ENCODE results near the gene DESI1. TPM values are rescaled to one million over a fixed set of nuclear protein-coding genes. Genes with fewer than 3 reads are reported as not detected.

DESI1 gene
- polyA plus RNA-seq, 1 of the 3 experiments (the other 2 are of a cell fraction), result 8.2 TPM

- CTCF ChIA-PET, result interaction anchor here (0.6 to 3.0 kb wide), 19 partner anchors 9 to 232 kb away, joined by 3 to 35 read pairs (median 5); partner anchors contain the start of genes CSDC2 and POLR3H
- H4K20me1 ChIP-seq (ENCODE audit: insufficient read depth), result no peaks in the 10 kb centered on the region
- H3K36me3 ChIP-seq (replicated peaks in 1 of 2; ENCODE audit: control insufficient read depth in 1 of 2, insufficient read depth in 2 of 2, low read length in 1 of 2), result peaks cover 0 to 11% of the 10 kb centered on the region in 2 experiments
- TF ChIP-seq FOSL2 (IDR thresholded peaks at IDR 0.05; ENCODE audit: borderline replicate concordance, low read depth) (peak; percentile 26; the same call in 1 of the 2 replicates), NFIC (IDR thresholded peaks at IDR 0.05; ENCODE audit: borderline replicate concordance) (no peak)
- H3K27me3 ChIP-seq (ENCODE audit: insufficient read depth), result no peaks in the 10 kb centered on the region
- no peaks in the 10 kb centered on the region for H3K79me2 ChIP-seq (ENCODE audit: insufficient read depth)
- no peak overlapping the region for H2AFZ ChIP-seq (ENCODE audit: low read depth)
- H3K9me3 ChIP-seq, result no peaks in the 10 kb centered on the region
- POLR2A ChIA-PET, result interaction anchor here (1.3 kb wide), 1 partner anchor 8 kb away, joined by 3 read pairs; the partner anchor contains the start of gene PMM1
- H3K4me2 ChIP-seq, result 0 out of 2 replicates have a peak overlapping the region, but pooled peaks have one; percentile 37
- H3K9ac ChIP-seq, result peak overlapping the region; percentile 18; the same call in 1 of the 2 replicates
- H3K9me2 ChIP-seq, result no peaks in the 10 kb centered on the region
- peak overlapping the region; percentile 34 to 65 for H3K27ac ChIP-seq (ENCODE audit: low read depth in 2 of 2, low read length in 1 of 2)
- no peaks in the 10 kb centered on the region for H3F3A ChIP-seq (replicated peaks; ENCODE audit: insufficient read depth)
- peaks cover 5 to 14% of the 10 kb centered on the region in 2 experiments; a peak in 2 of 4 replicates for H3K4me1 ChIP-seq (ENCODE audit: control insufficient read depth in 1 of 2, insufficient read depth in 2 of 2, low read depth in 1 of 2, low read length in 1 of 2)
- DNase-seq, result no peak
- no peak overlapping the region for H3K4me3 ChIP-seq (ENCODE audit: low read depth in 2 of 2, low read length in 1 of 2)
- 50% methylated on average over 1 of the region's 5 CpGs for WGBS (ENCODE audit: low lambda C conversion rate)
Observed at GRCh38 chr22:41598081-41598480, 22.8 kb downstream of the DESI1 start.

DNA sequence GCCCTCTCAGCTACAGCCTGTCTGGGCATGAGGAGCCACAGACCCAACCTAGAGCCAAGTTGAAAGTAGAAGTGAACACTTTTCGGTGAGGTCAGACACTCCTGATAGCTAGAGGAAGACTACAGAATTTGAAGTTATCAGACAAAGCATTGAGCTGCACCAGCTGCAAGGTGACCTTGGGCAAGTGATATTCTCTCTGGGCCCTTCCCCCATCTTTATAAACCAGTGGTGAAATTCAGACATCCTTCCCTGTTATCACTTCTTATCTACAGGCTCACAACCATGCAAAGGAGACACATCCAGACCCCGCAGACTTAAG, 23.2 kb downstream of the DESI1 start:
- no peaks in the 10 kb centered on the region for H3K79me2 ChIP-seq (ENCODE audit: insufficient read depth)
- peak overlapping the region; percentile 53 to 65 for H3K27ac ChIP-seq (ENCODE audit: low read depth in 2 of 2, low read length in 1 of 2)
- H4K20me1 ChIP-seq (ENCODE audit: insufficient read depth), result no peaks in the 10 kb centered on the region
- H3K27me3 ChIP-seq (ENCODE audit: insufficient read depth), result no peaks in the 10 kb centered on the region
- H3F3A ChIP-seq (replicated peaks; ENCODE audit: insufficient read depth), result no peaks in the 10 kb centered on the region
- H2AFZ ChIP-seq (ENCODE audit: low read depth), result no peak overlapping the region
- H3K9me3 ChIP-seq, result no peaks in the 10 kb centered on the region
- 0 out of 2 replicates have a peak overlapping the region, but pooled peaks have one; percentile 37 for H3K4me2 ChIP-seq
- no peak overlapping the region for H3K4me3 ChIP-seq (ENCODE audit: low read depth in 2 of 2, low read length in 1 of 2)
- H3K9me2 ChIP-seq, result no peaks in the 10 kb centered on the region
- DNase-seq, result no peak
- POLR2A ChIA-PET, result interaction anchor here (0.7 to 1.3 kb wide), 2 partner anchors 8 to 54 kb away, joined by 3 read pairs; partner anchors contain the start of gene PMM1
- TF ChIP-seq, protein P1, sequence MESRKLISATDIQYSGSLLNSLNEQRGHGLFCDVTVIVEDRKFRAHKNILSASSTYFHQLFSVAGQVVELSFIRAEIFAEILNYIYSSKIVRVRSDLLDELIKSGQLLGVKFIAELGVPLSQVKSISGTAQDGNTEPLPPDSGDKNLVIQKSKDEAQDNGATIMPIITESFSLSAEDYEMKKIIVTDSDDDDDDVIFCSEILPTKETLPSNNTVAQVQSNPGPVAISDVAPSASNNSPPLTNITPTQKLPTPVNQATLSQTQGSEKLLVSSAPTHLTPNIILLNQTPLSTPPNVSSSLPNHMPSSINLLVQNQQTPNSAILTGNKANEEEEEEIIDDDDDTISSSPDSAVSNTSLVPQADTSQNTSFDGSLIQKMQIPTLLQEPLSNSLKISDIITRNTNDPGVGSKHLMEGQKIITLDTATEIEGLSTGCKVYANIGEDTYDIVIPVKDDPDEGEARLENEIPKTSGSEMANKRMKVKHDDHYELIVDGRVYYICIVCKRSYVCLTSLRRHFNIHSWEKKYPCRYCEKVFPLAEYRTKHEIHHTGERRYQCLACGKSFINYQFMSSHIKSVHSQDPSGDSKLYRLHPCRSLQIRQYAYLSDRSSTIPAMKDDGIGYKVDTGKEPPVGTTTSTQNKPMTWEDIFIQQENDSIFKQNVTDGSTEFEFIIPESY (IDR thresholded peaks at IDR 0.05; ENCODE audit: borderline replicate concordance, low read depth), result no peak
- TF ChIP-seq EZH2phosphoT487 (IDR thresholded peaks at IDR 0.05; ENCODE audit: borderline replicate concordance, low read depth), result no peak
- TF ChIP-seq, protein P2, sequence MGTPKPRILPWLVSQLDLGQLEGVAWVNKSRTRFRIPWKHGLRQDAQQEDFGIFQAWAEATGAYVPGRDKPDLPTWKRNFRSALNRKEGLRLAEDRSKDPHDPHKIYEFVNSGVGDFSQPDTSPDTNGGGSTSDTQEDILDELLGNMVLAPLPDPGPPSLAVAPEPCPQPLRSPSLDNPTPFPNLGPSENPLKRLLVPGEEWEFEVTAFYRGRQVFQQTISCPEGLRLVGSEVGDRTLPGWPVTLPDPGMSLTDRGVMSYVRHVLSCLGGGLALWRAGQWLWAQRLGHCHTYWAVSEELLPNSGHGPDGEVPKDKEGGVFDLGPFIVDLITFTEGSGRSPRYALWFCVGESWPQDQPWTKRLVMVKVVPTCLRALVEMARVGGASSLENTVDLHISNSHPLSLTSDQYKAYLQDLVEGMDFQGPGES (IDR thresholded peaks at IDR 0.05; ENCODE audit: low read depth, low read length), result no peak
- TF ChIP-seq TAF1 (IDR thresholded peaks at IDR 0.05; ENCODE audit: borderline replicate concordance, low read depth, low read length), result no peak
- TF ChIP-seq RXRA (IDR thresholded peaks at IDR 0.05; ENCODE audit: borderline replicate concordance, low read depth), result no peak
- TF ChIP-seq ELF1 (IDR thresholded peaks at IDR 0.05), result no peak
- no peak for TF ChIP-seq MXI1 (IDR thresholded peaks at IDR 0.05; ENCODE audit: low read depth, low read length)
- TF ChIP-seq GABPA (IDR thresholded peaks at IDR 0.05; ENCODE audit: low read depth), result no peak
- no peak for TF ChIP-seq POLR2AphosphoS5 (IDR thresholded peaks at IDR 0.05; ENCODE audit: low read depth, low read length)
- TF ChIP-seq GATA2 (CRISPR knock-in tag; IDR thresholded peaks at IDR 0.05), result no peak
- no peak for TF ChIP-seq RFX5 (IDR thresholded peaks at IDR 0.05; ENCODE audit: low read length)
- TF ChIP-seq, protein P3, sequence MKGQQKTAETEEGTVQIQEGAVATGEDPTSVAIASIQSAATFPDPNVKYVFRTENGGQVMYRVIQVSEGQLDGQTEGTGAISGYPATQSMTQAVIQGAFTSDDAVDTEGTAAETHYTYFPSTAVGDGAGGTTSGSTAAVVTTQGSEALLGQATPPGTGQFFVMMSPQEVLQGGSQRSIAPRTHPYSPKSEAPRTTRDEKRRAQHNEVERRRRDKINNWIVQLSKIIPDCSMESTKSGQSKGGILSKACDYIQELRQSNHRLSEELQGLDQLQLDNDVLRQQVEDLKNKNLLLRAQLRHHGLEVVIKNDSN (IDR thresholded peaks at IDR 0.05; ENCODE audit: borderline replicate concordance, low read depth), result no peak
- no peak for TF ChIP-seq TCF12 (IDR thresholded peaks at IDR 0.05)
- TF ChIP-seq MEF2A (IDR thresholded peaks at IDR 0.05; ENCODE audit: borderline replicate concordance, low read depth), result no peak
- no peak for TF ChIP-seq FOXM1 (IDR thresholded peaks at IDR 0.05; ENCODE audit: low read depth)
- no peak for TF ChIP-seq FOXJ3 (CRISPR knock-in tag; IDR thresholded peaks at IDR 0.05)
- no peak for TF ChIP-seq JUND (IDR thresholded peaks at IDR 0.05)
- no peak for TF ChIP-seq CHD2 (IDR thresholded peaks at IDR 0.05; ENCODE audit: low read length, partially characterized antibody)
- TF ChIP-seq EP300 (IDR thresholded peaks at IDR 0.05; ENCODE audit: borderline replicate concordance in 1 of 2, low read depth in 1 of 2, low read length in 1 of 2), result no peak
- no peak overlapping the region for H3K9ac ChIP-seq
- H3K36me3 ChIP-seq (replicated peaks in 1 of 2; ENCODE audit: control insufficient read depth in 1 of 2, insufficient read depth in 2 of 2, low read length in 1 of 2), result peaks cover 0 to 8% of the 10 kb centered on the region in 2 experiments
- H3K4me1 ChIP-seq (ENCODE audit: control insufficient read depth in 1 of 2, insufficient read depth in 2 of 2, low read depth in 1 of 2, low read length in 1 of 2), result peaks cover 5 to 14% of the 10 kb centered on the region in 2 experiments; a peak in 2 of 4 replicates
- CTCF ChIA-PET, result interaction anchor here (0.6 to 3.0 kb wide), 19 partner anchors 9 to 232 kb away, joined by 3 to 35 read pairs (median 5); partner anchors contain the start of genes CSDC2 and POLR3H
- 0% methylated on average over 1 of the region's 2 CpGs for WGBS (ENCODE audit: low lambda C conversion rate)
